Fibroblast of skin of abdomen (primary cell): ENCODE measurements around the gene MARCO.
A peak's percentile ranks its signal among the peaks of the same experiment; 100 is the strongest.
"Not testable (repeated sequence)": the region's sequence is repeated elsewhere in the genome, so short reads cannot be mapped to it uniquely, and the experiment has no call there.

Experiments used
- DNase-seq: peaks from one replicate; pipeline ENCODE4 v3.0.0-alpha.2; 2013

Gene MARCO

GRCh38 chr2:118932949-118933348 is 9.0 kb upstream of the MARCO start:
- no peak for DNase-seq

DNA sequence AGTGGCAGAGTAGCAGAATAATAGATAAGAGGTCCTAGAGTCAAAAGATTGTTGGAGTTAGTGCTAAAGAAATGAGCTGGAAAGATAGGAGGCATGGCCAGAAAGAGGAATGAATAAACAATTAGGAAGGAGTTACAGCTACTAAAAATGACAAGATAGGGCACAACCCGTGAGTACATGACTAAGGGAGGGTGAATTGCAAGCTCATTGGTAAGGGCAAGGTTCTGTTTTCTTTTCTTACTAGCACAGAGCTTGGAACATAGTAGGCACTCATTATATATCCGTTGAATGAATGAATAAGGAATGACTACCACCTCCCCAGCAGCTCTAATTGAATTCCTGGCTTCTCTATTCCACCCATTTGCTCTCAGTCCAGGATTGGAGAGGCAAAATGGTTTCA is 5.7 kb upstream of the MARCO start:
- DNase-seq, result no peak

- no peak for DNase-seq
Measured at GRCh38 chr2:118936936-118937335, 5.1 kb upstream of the MARCO start.

DNA sequence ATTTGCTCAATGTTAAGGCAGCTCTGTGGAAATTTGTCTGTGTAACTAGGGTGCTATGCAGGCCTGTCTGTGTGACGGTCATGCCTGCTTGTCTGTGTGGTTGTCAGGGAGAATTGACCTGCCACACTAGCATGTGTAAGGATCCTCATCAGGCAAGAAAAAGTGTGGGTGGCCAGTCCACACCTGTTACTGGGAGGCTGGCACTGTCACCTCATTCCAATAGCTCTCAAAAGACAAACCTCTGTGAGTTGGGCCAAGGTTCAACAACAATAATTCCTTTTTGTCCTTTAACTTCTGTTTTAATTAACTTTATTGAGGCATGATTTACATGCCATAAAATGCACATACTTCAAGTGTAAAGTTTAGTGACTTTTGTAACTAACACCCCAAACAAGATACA is 4.2 kb upstream of the MARCO start:
- no peak for DNase-seq

DNA sequence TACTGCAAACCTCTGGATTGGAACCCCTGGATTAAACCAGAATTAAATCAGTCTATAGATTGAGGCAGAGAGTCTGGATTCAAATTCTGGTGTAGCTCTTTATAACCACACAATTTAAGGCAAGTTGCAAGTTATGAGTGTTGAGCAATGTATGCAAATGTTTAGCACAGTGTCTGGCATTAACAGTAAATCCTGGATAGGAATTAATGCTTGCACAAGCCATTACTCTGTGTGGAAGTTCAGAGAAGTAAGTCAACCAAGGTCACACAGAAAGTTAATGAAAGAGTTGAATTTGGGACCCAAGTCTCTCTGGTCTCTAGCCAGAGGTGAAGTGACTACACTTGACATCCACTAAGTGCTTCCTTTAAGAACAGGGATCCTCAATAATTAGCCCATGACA is 2.0 kb upstream of the MARCO start:
- no peak for DNase-seq

GRCh38 chr2:118940486-118941120 is 1.4 kb upstream of the MARCO start:
- no peak for DNase-seq

DNA sequence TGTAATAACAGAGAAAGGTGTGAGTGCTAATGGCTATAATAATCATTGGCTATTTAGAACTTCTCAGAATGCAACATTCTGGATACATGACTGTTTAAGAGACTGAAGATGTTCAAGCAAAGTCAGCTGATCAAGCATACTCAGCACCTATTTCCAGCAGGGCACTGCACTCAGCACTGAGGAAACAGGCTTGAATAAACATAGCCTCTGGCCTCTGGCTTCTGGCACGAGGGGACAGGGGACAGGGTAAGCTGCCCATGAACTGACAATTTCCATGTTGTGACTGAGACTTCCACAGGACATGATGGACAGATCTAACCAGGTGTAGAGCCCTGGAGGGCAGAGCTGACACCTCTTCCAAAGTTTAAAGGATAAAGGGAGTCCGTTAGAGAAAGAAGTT is 1.3 kb downstream of the MARCO start:
- no peak for DNase-seq

DNA sequence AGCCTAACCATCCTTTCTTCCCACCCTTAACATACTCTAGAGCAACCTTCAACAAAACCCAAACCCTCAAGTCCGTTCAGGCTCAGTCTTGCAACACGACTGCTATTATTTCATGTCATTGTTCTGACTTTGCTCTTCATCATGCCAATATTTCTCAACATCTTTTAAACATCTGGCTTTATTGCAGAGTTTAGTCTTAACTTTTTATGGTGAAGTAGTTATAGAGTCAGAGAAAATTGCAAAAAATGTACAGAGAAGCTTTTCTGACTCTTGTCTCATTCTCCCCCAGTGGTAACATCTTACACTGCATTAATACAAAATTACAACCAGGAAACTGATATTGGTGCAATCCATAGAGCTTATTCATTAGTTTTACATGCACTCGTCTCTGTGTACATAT is 3.9 kb downstream of the MARCO start:
- no peak for DNase-seq

GRCh38 chr2:118948266-118948665 is 6.3 kb downstream of the MARCO start:
- DNase-seq, result not testable (repeated sequence)

- DNase-seq, result no peak
Measured at GRCh38 chr2:118954297-118955060, 12.5 kb downstream of the MARCO start.

DNA sequence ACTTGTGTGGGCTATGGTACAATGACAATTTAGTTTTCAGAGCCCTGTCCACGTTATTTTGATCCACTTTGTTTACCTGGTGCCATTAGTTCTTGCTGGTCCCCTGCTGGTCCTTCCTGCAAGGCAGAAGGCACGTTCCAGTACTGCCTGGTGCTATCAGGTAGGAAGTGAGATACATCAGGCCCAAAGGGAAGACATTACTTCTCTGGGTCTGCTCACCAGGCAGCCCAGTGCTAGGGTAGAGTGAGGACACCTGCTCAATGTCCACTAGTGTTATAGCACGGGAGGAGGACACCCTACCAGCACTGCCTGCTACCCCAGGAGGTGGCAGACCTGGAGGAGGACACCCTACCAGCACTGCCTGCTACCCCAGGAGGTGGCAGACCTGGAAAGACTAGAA is 23.7 kb downstream of the MARCO start:
- DNase-seq, result no peak

DNA sequence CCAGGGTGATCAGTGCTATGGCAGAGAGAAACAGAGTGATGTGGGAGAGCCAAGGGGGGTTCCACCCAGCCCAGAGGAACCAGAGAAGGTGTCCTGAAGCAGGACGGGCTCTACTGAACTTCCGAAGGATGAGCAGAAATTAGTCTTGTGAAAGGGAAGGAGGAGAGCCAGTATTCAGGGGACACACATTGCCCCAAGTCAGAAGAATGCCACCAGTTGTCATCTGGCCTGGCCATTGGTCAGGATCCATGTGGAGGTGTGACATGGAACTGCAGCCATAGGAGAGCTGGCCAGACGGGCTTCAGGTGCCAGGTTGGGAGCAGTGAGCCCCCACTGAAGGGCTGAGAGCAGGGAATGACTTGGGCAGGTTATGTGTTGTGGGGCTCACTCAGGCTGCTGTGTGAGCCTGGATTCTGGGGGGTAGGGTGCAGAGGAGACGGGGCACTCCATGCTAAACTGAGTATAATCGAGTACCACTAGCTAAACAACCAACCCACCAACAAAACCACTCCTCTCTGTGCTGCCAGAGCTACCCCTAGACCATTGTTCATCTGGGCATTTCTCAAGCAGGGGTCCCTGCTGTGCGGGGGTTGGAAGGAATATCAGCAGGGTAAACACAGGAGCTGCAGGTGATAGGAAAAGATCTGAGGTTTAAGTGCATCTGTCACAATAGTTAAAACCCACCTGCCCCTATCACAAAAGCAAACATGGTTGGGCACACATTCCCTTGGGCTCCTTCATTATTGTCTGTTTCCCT is 25.3 kb downstream of the MARCO start:
- DNase-seq, result no peak

DNA sequence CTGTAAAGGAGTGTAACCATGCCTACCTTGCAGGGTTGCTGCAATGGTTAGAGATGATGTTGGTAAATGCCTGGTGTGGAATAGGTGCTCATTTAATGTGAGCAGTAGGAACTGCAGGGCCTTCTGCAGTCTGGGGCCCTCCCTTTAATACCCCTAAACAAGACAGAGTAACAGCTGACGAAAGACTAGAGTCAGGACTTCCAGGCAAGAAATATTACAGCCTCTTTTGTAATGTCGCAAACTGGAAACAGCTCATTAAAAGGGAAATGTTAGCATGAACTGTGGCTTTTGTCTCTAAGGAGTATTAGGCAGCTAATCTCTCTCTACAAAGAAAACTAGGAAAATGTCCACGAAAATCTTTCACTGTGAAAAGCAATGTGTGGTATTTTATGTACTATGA is 26.0 kb downstream of the MARCO start:
- DNase-seq, result no peak

GRCh38 chr2:118968961-118969733 is 27.2 kb downstream of the MARCO start:
- peak; percentile 7 for DNase-seq

- no peak for DNase-seq
Measured at GRCh38 chr2:118969734-118970395, 27.9 kb downstream of the MARCO start.

DNA sequence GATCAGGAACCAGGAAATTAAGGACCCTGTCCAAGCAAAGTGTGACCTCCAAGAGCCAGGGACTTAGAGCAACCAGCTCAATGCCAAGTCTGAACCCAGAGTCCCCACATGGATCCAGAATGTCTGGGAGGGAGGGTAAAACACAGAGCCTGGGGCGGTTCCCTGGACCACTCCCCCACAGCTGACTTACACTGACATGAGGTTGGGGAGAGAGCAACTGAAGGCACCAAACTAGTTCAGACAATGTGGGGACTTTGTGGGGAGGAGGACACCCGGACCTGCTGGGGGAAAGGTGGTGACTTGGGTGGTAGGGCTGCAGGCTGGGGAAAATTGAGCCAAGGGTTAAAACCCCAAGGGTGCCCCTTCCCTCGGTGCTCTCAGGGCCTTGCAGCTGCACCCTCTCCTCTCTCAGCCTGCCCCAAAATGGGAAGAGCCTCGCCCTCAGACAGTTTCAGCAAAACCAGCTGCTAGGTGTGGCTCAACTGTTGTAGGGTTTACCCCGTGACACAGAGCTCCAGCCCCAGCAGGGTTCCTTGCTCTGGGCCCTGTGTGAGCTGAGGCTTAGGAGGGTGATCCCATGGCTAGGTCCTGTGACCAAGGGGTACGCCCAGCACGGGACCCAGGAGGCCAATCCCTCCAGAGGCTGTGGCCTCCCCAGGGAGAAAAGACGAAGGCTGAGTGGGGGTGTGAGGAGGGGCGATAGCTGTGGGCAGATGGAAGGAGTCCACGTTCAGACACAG is 28.6 kb downstream of the MARCO start:
- DNase-seq, result no peak

DNA sequence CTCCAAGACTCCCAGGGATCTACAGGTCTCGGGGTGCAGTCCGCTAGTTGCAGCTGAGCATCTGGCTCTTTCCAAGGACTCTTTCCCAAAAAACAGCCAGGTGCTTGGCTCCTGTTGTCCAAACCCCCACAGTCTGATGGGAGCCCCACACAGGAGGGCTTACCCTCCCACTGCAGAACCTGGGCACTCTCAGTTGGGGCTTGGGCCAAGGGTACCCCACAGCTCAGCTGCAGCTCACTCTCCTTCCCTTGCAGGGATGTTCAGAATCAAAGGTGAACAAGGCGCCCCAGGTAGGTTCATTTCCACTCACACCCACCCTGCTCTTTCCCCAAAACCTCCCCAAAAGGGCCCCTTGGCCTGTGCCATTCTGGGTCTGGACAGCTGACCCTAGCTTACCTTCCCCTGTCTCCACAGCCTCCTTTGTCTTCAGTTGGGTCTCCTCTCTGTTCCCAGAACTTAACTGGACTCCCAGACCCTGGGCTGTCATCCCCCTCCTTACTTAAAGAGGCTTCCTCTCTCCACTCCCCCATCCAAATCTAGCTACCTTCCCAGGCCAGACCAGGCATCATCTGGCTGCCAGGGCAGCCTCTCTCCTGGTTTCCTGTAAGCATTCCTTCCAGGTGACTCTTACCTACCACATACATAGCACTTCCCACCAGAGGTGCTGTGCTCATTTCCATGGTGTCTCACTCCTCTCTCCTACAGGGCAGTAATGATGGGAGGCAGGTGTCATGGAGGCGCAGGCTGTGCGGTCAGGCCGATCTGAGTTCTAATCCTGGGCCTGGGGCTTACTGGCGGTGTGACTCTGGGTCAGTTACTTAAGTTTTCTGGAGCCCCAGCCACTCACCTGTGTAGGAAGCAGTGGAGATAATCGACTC is 29.5 kb downstream of the MARCO start:
- DNase-seq, result no peak

- DNase-seq, result peak; percentile 31
Measured at GRCh38 chr2:118973542-118973951, 31.6 kb downstream of the MARCO start.

DNA sequence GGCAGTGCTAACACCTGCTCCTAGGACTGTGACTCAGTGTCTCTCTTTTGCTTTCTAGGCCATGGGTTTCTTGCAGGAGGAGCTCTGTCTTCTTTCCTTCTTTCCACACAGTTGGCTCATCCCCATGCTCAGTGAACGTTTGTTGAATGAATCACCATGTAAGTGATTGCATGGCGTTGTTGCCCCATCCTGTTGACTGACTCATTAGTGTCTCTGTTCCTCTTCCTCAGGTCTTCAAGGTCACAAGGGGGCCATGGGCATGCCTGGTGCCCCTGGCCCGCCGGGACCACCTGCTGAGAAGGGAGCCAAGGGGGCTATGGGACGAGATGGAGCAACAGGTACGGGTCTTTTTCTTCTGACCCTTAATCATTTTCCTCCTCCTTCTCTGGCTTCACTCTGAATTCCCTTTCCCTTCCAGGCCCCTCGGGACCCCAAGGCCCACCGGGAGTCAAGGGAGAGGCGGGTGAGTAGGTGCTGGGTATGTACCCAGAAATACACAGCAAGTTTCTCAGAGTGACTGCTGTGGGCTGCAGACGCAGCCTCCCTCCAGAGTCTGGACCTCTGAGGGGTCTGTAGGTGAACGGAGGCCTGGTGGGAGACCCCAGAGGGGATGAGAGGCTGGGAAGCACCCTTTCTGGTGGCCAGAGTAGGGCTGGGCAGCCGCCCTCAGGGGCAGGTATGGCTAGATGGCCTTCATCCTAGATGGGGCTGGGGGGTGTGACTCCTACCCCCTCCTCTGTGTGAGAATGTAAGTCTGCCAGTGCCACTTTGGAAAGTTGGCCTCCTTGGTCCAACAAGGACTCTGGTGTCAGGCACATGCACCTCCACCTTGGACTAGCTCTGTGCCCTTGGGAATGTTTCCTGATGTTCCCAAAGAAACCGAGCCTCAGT is 32.4 kb downstream of the MARCO start:
- peak; percentile 55 for DNase-seq
